Activated naive CD8-positive, alpha-beta T cell (primary cell): Measurements from ENCODE around the gene PDPN.

ENCODE experiments used
- H3K27ac Mint-ChIP-seq: one replicate; pipeline ENCODE4 v1.8.0; 2021; ENCODE audit warnings: mixed read lengths
- H3K27me3 Mint-ChIP-seq: one replicate; pipeline ENCODE4 v1.8.0; 2021; ENCODE audit warnings: mixed read lengths
- H3K36me3 Mint-ChIP-seq: one replicate; pipeline ENCODE4 v1.8.0; 2021; ENCODE audit warnings: mixed read lengths
- H3K4me1 Mint-ChIP-seq: one replicate; pipeline ENCODE4 v1.8.0; 2021; ENCODE audit warnings: low read depth, mixed read lengths
- H3K4me3 Mint-ChIP-seq: one replicate; pipeline ENCODE4 v1.8.0; 2021; ENCODE audit warnings: mild to moderate bottlenecking, mixed read lengths
- H3K9me3 Mint-ChIP-seq: one replicate; pipeline ENCODE4 v1.8.0; 2021; ENCODE audit warnings: low read depth, mixed read lengths

The PDPN gene

GRCh38 chr1:13664451-13664850 lies 80.8 kb downstream of the PDPN start:
- H3K27ac Mint-ChIP-seq, result no peak overlapping the region
- H3K9me3 Mint-ChIP-seq, result peaks cover under 1% of the 10 kb centered on the region
- H3K36me3 Mint-ChIP-seq, result peaks cover under 1% of the 10 kb centered on the region
- no peaks in the 10 kb centered on the region for H3K4me1 Mint-ChIP-seq
- no peaks in the 10 kb centered on the region for H3K27me3 Mint-ChIP-seq
- H3K4me3 Mint-ChIP-seq, result no peak overlapping the region

GRCh38 chr1:13666317-13666716 lies 82.7 kb downstream of the PDPN start:
- Mint-ChIP-seq H3K4me1 (no peaks in the 10 kb centered on the region), H3K27me3 (no peaks in the 10 kb centered on the region), H3K9me3 (no peaks in the 10 kb centered on the region), H3K36me3 (no peaks in the 10 kb centered on the region), H3K27ac (no peak overlapping the region), H3K4me3 (no peak overlapping the region)
